GM23338 (cell line): ENCODE results near the gene SCNN1B. TPM values are rescaled to one million over a fixed set of nuclear protein-coding genes. Genes with fewer than 3 reads are reported as not detected.

Experiments used
- ATAC-seq: fragments of 200-7000 bp; cut with Tn5 transposase; 3 replicates; pipeline ENCODE4 v1.9.1; 2020
- DNase-seq: peaks from one replicate; pipeline ENCODE4 v3.0.0-alpha.2; 2015; ENCODE audit warnings: low spot score
- H2AFZ ChIP-seq: fragments of 200-600 bp; sonication (generic); 2 replicates; pipeline ENCODE4 v1.8.0; 2016; ENCODE audit warnings: antibody characterized with exemption, mild to moderate bottlenecking, moderate library complexity
- H3F3A ChIP-seq: fragments of 200-600 bp; sonication (generic); replicated peaks from 2 replicates; pipeline ENCODE4 v1.8.0; 2017; ENCODE audit warnings: antibody characterized with exemption, mixed run types, low read depth
- H3K27ac ChIP-seq: fragments of 200-600 bp; sonication (generic); 2 replicates; pipeline ENCODE4 v1.6.1; 2016; ENCODE audit warnings: low read depth
- H3K27me3 ChIP-seq: fragments of 200-600 bp; sonication (generic); 2 replicates; pipeline ENCODE4 v1.8.0; 2016; ENCODE audit warnings: mild to moderate bottlenecking, mixed run types, moderate library complexity; ENCODE audit not compliant: insufficient read depth
- H3K36me3 ChIP-seq: fragments of 200-600 bp; sonication (generic); 2 replicates; pipeline ENCODE4 v1.8.0; 2016; ENCODE audit warnings: mild to moderate bottlenecking; ENCODE audit not compliant: insufficient read depth
- H3K4me1 ChIP-seq: fragments of 200-600 bp; sonication (generic); 2 replicates; pipeline ENCODE4 v1.8.0; 2016; ENCODE audit warnings: mild to moderate bottlenecking, moderate library complexity; ENCODE audit not compliant: insufficient read depth
- H3K4me2 ChIP-seq: fragments of 200-600 bp; sonication (generic); 2 replicates; pipeline ENCODE4 v1.7.1; 2017; ENCODE audit warnings: mixed run types
- H3K4me3 ChIP-seq: fragments of 200-600 bp; sonication (generic); 2 replicates; pipeline ENCODE4 v1.6.1; 2016; ENCODE audit warnings: mixed run types
- H3K79me2 ChIP-seq: fragments of 200-600 bp; sonication (generic); replicated peaks from 2 replicates; pipeline ENCODE4 v1.8.0; 2017; ENCODE audit warnings: mild to moderate bottlenecking; ENCODE audit not compliant: insufficient read depth
- H3K9me2 ChIP-seq: fragments of 200-600 bp; sonication (generic); 2 replicates; pipeline ENCODE4 v1.8.0; 2017; ENCODE audit not compliant: insufficient read depth
- H4K20me1 ChIP-seq: fragments of 200-600 bp; sonication (generic); replicated peaks from 2 replicates; pipeline ENCODE4 v1.8.0; 2017; ENCODE audit warnings: mild to moderate bottlenecking; ENCODE audit not compliant: insufficient read depth
- H3K27ac Mint-ChIP-seq: 2 replicates; pipeline ENCODE4 v1.8.0; 2020; ENCODE audit warnings: inconsistent platforms, mild to moderate bottlenecking, moderate library complexity, mixed read lengths
- H3K27me3 Mint-ChIP-seq: 3 replicates; pipeline ENCODE4 v1.8.0; 2022; ENCODE audit warnings: low read depth, mild to moderate bottlenecking, moderate library complexity, mixed read lengths, inconsistent platforms; ENCODE audit not compliant: insufficient read depth, poor library complexity
- H3K36me3 Mint-ChIP-seq: 3 replicates; pipeline ENCODE4 v1.8.0; 2021; ENCODE audit warnings: low read depth, mild to moderate bottlenecking, inconsistent platforms, moderate library complexity, mixed read lengths
- H3K4me1 Mint-ChIP-seq: 3 replicates; pipeline ENCODE4 v1.8.0; 2020; ENCODE audit warnings: mild to moderate bottlenecking, inconsistent platforms, mixed read lengths
- H3K4me3 Mint-ChIP-seq: 3 replicates; pipeline ENCODE4 v1.8.0; 2021; ENCODE audit warnings: moderate library complexity, mild to moderate bottlenecking, inconsistent platforms, mixed read lengths
- H3K9me3 Mint-ChIP-seq: 3 replicates; pipeline ENCODE4 v1.8.0; 2020; ENCODE audit warnings: moderate library complexity, mild to moderate bottlenecking, inconsistent platforms, mixed read lengths
- CTCF ChIP-seq, 2 experiments: fragments of 200-600 bp in 1 of 2; sonication (generic) in 1 of 2; conservative IDR thresholded peaks; 2 replicates each; pipeline versions ENCODE4 v1.5.1 to v1.6.1; 2016 to 2017; ENCODE audit warnings: antibody characterized with exemption in 2 of 2, low read depth in 2 of 2, mild to moderate bottlenecking in 2 of 2, moderate library complexity in 1 of 2
- ETS1 ChIP-seq: IDR thresholded peaks from 2 replicates; pipeline ENCODE4 v1.6.1; 2016; ENCODE audit warnings: antibody characterized with exemption
- EZH2 ChIP-seq: fragments of 200-600 bp; sonication (generic); IDR thresholded peaks from one replicate; pipeline ENCODE4 v1.8.0; 2017; ENCODE audit warnings: antibody characterized with exemption, mild to moderate bottlenecking, low read depth; ENCODE audit not compliant: unreplicated experiment
- NANOG ChIP-seq: IDR thresholded peaks from 2 replicates; pipeline ENCODE4 v1.6.1; 2016; ENCODE audit warnings: antibody characterized with exemption, borderline replicate concordance
- POLR2AphosphoS5 ChIP-seq: IDR thresholded peaks from 2 replicates; pipeline ENCODE4 v1.6.1; 2016; ENCODE audit warnings: antibody characterized with exemption, low read depth
- REST ChIP-seq: IDR thresholded peaks from one replicate; pipeline ENCODE4 v1.6.1; 2018; ENCODE audit warnings: antibody characterized with exemption; ENCODE audit not compliant: unreplicated experiment
- ZNF114 ChIP-seq: fragments of 250-450 bp; sonication (Bioruptor Pico); IDR thresholded peaks from 2 replicates; pipeline ENCODE4 v1.5.0; 2020; ENCODE audit warnings: mild to moderate bottlenecking, moderate library complexity
- ZNF331 ChIP-seq: fragments of 250-450 bp; sonication (Bioruptor Pico); IDR thresholded peaks from 2 replicates; pipeline ENCODE4 v1.5.0; 2020; ENCODE audit warnings: low read depth, mild to moderate bottlenecking, moderate library complexity
- polyA plus RNA-seq: library from polyadenylated mRNA; unstranded; fragments of >200 nt; fragmentation: Nextera tagmentation; extraction: Ambion mirVana; gene quantifications from 2 replicates; pipeline ENCODE4 v1.2.1, GENCODE V29; 2016
- total RNA-seq: library from RNA; depleted of rRNA; stranded (reverse); fragments of >200 nt; shearing (Covaris generic); gene quantifications from 2 replicates; pipeline ENCODE4 v1.2.3, GENCODE V29; 2014

The SCNN1B gene
- total and polyA plus RNA-seq, 2 experiments from 2014 or later: 0.78 to 1.1 TPM

DNA sequence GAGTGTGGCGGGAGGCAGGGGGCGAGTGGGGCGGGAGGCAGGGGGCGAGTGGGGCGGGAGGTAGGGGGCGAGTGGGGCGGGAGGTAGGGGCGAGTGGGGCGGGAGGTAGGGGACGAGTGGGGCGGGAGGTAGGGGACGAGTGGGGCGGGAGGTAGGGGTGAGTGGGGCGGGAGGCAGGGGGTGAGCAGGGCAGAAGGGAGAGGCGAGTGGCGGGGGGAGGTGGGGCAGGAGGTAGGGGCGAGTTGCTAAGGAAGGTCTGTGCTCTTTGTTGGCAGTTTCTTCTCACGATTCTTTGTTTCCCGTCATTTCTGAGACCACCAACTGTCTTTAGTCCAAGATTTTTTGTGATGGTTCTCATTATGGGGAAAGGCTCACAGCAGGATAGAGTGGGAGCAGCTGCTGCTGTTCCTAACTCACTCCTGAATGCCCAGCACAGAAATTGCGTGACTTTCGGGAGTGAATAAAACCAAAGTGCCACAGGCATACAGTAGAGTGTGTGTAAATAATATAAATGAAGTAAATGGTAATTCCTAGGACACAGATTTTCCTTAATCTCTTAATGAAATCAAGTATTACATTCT lies 106.2 kb downstream of the SCNN1B start:
- no peaks in the 10 kb centered on the region for H3K9me3 Mint-ChIP-seq
- no peak overlapping the region for H3K4me3 Mint-ChIP-seq
- H3K4me1 ChIP-seq: peaks cover 16% of the 10 kb centered on the region
- H3K27me3 ChIP-seq: no peaks in the 10 kb centered on the region
- no peak overlapping the region for H3K4me2 ChIP-seq
- H3K36me3 ChIP-seq: peaks cover 12% of the 10 kb centered on the region
- no peaks in the 10 kb centered on the region for H3K9me2 ChIP-seq
- no peaks in the 10 kb centered on the region for H3F3A ChIP-seq
- H3K27ac Mint-ChIP-seq: peak overlapping the region; percentile 52; the same call in 1 of the 2 replicates
- peaks cover 21% of the 10 kb centered on the region for H3K36me3 Mint-ChIP-seq
- peaks cover 20% of the 10 kb centered on the region for H3K4me1 Mint-ChIP-seq
- H3K27ac ChIP-seq: peak overlapping the region; percentile 89
- ATAC-seq: peak; percentile 19; the same call in 2 of the 3 replicates
- H2AFZ ChIP-seq: no peak overlapping the region
- peaks cover 3% of the 10 kb centered on the region for H3K27me3 Mint-ChIP-seq
- TF ChIP-seq ZNF331 (CRISPR knock-in tag): no peak
- DNase-seq: peak; percentile 16
- H3K79me2 ChIP-seq: no peaks in the 10 kb centered on the region
- H4K20me1 ChIP-seq: no peaks in the 10 kb centered on the region
- no peak overlapping the region for H3K4me3 ChIP-seq

DNA sequence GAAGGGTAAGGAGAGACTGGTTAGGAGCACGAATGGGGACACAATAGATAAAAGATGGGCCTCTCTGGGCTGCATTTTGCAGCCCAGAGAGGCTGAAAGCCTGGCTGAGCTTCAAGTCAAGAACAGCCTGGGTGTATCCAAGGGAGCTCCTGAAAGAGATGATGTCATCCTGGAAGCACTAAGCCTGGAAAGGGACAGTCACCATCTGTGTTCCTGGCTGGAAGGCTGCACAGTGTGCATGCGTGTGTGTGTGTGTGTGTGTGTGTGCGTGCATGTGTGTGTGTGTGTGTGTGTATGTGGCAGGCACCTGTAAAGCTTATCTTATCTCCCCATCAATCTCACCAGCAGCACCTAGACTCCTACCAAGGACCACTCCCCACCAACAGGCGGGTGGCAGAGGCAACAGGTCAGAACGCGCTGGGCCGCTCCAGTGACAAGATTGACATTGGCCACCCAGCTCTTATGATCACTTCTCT lies 106.8 kb downstream of the SCNN1B start:
- ATAC-seq: peak; percentile 75
- no peak overlapping the region for H3K4me3 ChIP-seq
- TF ChIP-seq NANOG (no peak), ETS1 (no peak), EZH2 (no peak), REST (no peak), POLR2AphosphoS5 (no peak), ZNF114 (no peak), CTCF (conservative IDR thresholded peaks at IDR 0.05; ENCODE audit: low read depth in 2 of 2) (no peak)

More for the DNA sequence above, 106.8 kb downstream of the SCNN1B start:
- H3K4me2 ChIP-seq: no peak overlapping the region
- no peak overlapping the region for H2AFZ ChIP-seq
- Mint-ChIP-seq H3K27ac (no peak overlapping the region; the same call in 1 of the 2 replicates), H3K27me3 (peaks cover 3% of the 10 kb centered on the region), H3K4me3 (no peak overlapping the region), H3K9me3 (no peaks in the 10 kb centered on the region), H3K36me3 (peaks cover 20% of the 10 kb centered on the region), H3K4me1 (peaks cover 20% of the 10 kb centered on the region)
- H3K4me1 ChIP-seq: peaks cover 16% of the 10 kb centered on the region
- H3K27me3 ChIP-seq: no peaks in the 10 kb centered on the region
- H3K36me3 ChIP-seq: peaks cover 11% of the 10 kb centered on the region; the same call in 1 of the 2 replicates
- no peaks in the 10 kb centered on the region for H3K9me2 ChIP-seq
- no peak for DNase-seq
- no peaks in the 10 kb centered on the region for H3K79me2 ChIP-seq
- H4K20me1 ChIP-seq: no peaks in the 10 kb centered on the region
- no peaks in the 10 kb centered on the region for H3F3A ChIP-seq
- H3K27ac ChIP-seq: peak overlapping the region; percentile 89
